Activated T-helper 2 cell treated with anti-CD3 and anti-CD28 coated beads, Interferon-gamma antibody, Interleukin-2, Interleukin-4, amounts not matched to agents 10 μg/mL and 5 μg/mL and 100 μg/mL, durations not matched to agents 14 hours and 24 hours and 36 hours (primary cell): Measurements from ENCODE around the gene AGAP1. TPM values are rescaled to one million over a fixed set of nuclear protein-coding genes. Genes with fewer than 3 reads are reported as not detected.

Source experiments
- DNase-seq: peaks from one replicate; pipeline ENCODE4 v3.0.0; 2021; ENCODE audit warnings: low spot score
- H3K27ac Mint-ChIP-seq: one replicate; pipeline ENCODE4 v1.8.0; 2021; ENCODE audit warnings: mixed read lengths
- H3K27me3 Mint-ChIP-seq: one replicate; pipeline ENCODE4 v1.8.0; 2021; ENCODE audit warnings: low read depth, mixed read lengths
- H3K36me3 Mint-ChIP-seq: one replicate; pipeline ENCODE4 v1.8.0; 2021; ENCODE audit warnings: low read depth, mixed read lengths
- H3K4me1 Mint-ChIP-seq: one replicate; pipeline ENCODE4 v1.8.0; 2021; ENCODE audit warnings: low read depth, mixed read lengths
- H3K4me3 Mint-ChIP-seq: one replicate; pipeline ENCODE4 v1.8.0; 2021; ENCODE audit warnings: low read depth, mild to moderate bottlenecking, moderate library complexity, mixed read lengths
- H3K9me3 Mint-ChIP-seq: one replicate; pipeline ENCODE4 v1.8.0; 2021; ENCODE audit warnings: mixed read lengths
- intact Hi-C: fragments of 100-400 bp; cut with micrococcal nuclease; formaldehyde crosslinking; loops from one replicate; pipeline ENCODE4 v1.15.1; 2023
- total RNA-seq: library from RNA; stranded (reverse); gene quantifications from 2 replicates; pipeline ENCODE4 v1.2.3, GENCODE V29; 2022

AGAP1 gene
- total RNA-seq, 1 donor from 2014 or later, result 1.8 TPM

DNA sequence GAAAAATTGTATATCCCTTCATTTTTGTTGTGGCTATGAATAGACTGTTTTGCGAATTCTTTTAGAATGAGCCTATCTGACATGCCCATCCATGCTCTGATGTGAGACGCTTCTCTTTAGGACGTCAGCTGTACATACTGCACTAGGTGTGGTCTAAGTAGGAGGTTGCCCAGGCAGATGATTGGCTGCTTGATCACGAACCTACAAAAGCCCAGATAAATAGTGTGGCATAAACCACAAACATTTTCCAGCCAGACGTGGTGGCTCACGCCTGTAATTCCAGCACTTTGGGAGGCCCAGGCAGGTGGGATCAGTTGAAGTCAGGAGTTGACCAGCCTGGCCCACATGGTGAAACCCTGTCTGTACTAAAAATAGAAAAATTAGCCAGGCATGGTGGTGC lies 251.8 kb downstream of the AGAP1 start:
- H3K27me3 Mint-ChIP-seq, result peaks cover 2% of the 10 kb centered on the region
- H3K27ac Mint-ChIP-seq, result no peak overlapping the region
- H3K36me3 Mint-ChIP-seq, result no peaks in the 10 kb centered on the region
- H3K4me1 Mint-ChIP-seq, result no peaks in the 10 kb centered on the region
- DNase-seq, result no peak
- intact Hi-C loops, result loop anchor here (5.0 kb wide), 1 partner anchor 608 kb away; no protein-coding TSS in a partner anchor
- no peaks in the 10 kb centered on the region for H3K9me3 Mint-ChIP-seq
- no peak overlapping the region for H3K4me3 Mint-ChIP-seq

DNA sequence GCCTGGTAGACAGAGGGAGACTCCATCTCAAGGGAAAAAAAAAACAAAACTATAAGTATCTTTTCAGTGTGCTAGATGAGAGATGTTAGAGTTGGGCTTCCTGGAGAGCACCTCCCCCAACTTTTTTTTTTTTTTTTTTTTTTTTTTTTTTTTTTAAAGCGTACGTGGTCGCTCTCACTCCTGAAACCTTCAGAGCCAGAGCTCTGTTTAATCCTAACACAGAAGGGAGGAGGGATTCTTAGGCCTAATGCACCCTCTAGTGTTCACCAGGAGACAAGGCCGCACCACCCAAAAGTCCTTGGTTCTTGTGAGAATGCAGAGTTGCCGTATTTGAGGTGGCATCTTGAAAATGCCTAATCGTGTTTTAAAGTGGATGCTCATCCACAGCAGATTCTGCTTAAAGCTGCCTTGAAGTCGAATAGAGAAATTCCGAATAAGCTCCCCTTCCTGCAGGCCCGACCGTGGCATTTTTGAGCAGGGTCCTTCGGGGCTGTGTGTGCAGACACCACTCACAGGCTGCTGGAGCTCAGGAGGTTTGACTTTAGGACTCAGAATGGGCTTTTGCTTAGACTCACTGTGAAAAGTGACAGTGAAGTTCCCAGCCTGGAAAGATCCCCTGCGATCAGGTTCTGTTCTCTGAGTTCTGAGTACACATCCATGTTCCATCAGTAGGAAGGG lies 252.6 kb downstream of the AGAP1 start:
- Mint-ChIP-seq H3K36me3 (no peaks in the 10 kb centered on the region), H3K4me1 (no peaks in the 10 kb centered on the region), H3K4me3 (no peak overlapping the region), H3K27me3 (peaks cover 2% of the 10 kb centered on the region), H3K27ac (no peak overlapping the region), H3K9me3 (no peaks in the 10 kb centered on the region)
- DNase-seq, result peak; percentile 22
- intact Hi-C loops, result loop anchor here (1.0 to 5.0 kb wide), 2 partner anchors 151 to 609 kb away; no protein-coding TSS in a partner anchor

DNA sequence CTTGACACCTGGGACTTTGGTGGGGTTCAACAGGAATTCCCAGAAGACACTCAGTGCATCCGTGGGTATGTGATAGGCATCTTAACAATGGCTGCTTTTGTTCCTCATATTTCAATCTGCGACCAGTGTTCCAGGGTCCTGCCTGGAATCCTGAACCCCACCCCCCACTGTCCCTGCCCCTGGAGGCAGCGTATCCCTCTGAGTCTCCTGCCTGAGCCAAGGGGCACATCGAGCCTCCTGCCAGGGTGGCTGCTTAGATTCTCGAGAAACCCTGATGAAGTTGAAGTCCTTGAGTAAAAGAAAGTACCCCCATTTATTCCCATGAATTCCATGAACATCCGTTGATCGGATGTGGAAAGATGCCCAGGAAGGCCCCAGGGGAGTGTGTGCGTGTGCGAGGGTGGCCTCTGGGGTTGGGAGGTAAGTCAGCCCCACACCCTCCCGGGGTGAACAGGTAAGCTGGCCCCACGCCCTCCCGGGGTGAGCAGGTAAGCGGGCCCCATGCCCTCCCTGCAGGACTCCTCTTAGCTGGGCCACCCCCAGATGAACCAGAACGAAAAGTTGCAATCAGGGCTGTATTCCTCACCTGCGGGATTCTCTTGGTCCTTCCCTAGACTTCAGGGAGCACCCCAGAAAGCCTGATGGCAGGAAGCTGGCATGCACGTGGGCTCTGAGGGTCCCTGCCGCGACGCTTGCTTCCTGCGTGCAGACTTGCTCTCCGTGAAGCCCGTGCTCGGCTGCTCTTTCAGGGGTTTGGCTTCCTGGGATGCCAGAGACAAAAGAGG lies 253.3 kb downstream of the AGAP1 start:
- Mint-ChIP-seq H3K36me3 (no peaks in the 10 kb centered on the region), H3K4me1 (no peaks in the 10 kb centered on the region), H3K27me3 (peaks cover 2% of the 10 kb centered on the region), H3K4me3 (no peak overlapping the region), H3K9me3 (no peaks in the 10 kb centered on the region), H3K27ac (no peak overlapping the region)
- no peak for DNase-seq
- intact Hi-C loops, result loop anchor here (5.0 kb wide), 1 partner anchor 610 kb away; no protein-coding TSS in a partner anchor

DNA sequence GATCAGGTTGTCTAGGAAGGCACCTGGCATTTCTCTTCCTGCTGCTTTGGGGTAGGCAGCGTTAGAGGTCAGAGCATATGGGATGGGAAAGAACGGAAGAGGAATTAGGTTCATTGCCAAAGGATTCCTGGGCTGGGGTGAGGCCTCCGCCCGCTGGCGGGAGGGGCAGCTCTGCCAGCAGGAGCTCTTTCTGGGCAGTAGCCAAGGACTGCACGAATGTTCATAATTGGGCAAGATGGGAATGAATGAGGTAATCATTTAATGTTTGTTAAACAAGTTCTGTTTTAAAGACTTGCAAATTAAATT lies 253.9 kb downstream of the AGAP1 start:
- intact Hi-C loops, result loop anchor here (5.0 kb wide), 1 partner anchor 610 kb away; no protein-coding TSS in a partner anchor
- H3K4me1 Mint-ChIP-seq, result no peaks in the 10 kb centered on the region
- H3K9me3 Mint-ChIP-seq, result no peaks in the 10 kb centered on the region
- H3K4me3 Mint-ChIP-seq, result no peak overlapping the region
- H3K27me3 Mint-ChIP-seq, result peaks cover 2% of the 10 kb centered on the region
- no peak for DNase-seq
- no peak overlapping the region for H3K27ac Mint-ChIP-seq
- no peaks in the 10 kb centered on the region for H3K36me3 Mint-ChIP-seq

DNA sequence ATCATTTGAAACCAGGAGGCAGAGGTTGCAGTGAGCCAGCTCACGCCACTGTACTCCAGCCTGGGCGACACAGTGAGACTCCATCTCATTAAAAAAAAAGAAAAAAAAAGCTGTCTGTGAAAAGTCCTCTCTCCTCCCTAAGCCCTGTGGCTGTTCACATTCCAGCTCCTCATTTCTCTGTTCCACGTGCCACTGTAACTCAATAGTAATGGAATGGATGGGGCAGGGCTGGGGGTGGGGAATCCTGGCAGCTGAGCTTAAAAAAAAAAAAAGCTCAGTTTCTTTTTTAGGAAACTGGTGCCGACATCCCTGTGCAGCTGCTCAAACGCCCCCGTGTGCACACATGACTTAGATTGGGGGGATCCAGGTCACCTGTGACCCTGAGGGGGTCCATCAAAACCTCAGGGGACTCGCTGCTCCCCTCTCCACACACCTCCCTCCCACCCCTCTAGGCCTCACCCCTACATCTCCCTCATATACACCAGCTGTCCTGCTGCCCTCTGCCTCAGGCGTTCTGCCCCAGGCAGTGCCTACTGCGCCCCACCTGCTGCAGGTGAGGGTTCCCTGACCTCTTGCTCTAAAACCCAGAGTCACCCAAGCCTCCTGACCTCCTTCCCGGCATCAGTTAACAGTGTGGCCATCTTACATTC lies 255.4 kb downstream of the AGAP1 start:
- Mint-ChIP-seq H3K4me3 (no peak overlapping the region), H3K27me3 (peaks cover 2% of the 10 kb centered on the region), H3K9me3 (no peaks in the 10 kb centered on the region), H3K27ac (no peak overlapping the region), H3K4me1 (no peaks in the 10 kb centered on the region), H3K36me3 (no peaks in the 10 kb centered on the region)
- intact Hi-C loops, result loop anchor here (5.0 kb wide), 1 partner anchor 612 kb away; no protein-coding TSS in a partner anchor
- DNase-seq, result no peak

DNA sequence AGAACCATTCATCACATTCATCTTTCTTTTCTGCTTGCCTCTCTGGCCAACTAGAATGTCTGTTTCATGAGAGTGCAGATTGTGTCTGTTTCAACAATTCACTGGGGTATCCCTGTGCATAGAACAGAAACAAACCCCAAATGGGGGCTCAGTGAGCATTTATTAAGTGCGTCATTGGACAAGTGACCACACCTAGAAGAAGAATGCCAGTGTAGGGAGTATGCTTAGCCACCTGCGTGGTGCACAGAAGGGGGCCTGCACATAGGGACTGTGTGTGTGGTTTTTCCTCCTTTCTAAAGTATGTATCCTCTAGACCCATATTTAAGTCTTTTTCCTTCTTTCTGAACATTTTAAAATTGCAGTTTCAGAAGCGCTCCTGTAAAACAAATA lies 255.9 kb downstream of the AGAP1 start:
- intact Hi-C loops, result loop anchor here (5.0 kb wide), 1 partner anchor 612 kb away; no protein-coding TSS in a partner anchor
- DNase-seq, result no peak
- Mint-ChIP-seq H3K4me1 (no peaks in the 10 kb centered on the region), H3K9me3 (no peaks in the 10 kb centered on the region), H3K36me3 (no peaks in the 10 kb centered on the region), H3K4me3 (no peak overlapping the region), H3K27me3 (peaks cover 2% of the 10 kb centered on the region), H3K27ac (no peak overlapping the region)

DNA sequence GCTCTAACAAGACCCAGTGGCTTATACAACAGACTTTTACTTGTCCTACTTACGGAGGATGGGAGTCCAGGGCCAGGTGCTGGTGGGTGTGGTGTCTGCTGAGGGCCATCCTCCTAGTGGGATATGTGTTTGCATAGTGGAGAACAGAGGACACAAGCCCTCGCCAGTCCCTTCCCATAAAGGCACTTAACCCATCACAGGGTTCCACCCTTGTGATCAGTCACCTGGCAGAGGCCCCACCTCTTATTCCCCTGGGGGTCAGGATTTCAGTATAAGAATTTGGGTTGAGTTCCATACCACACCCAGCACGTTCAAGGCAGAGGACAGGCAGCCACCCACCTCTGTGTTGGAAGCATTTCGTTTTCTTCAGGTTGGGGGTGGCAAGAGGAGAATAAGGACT lies 259.0 kb downstream of the AGAP1 start:
- Mint-ChIP-seq H3K9me3 (no peaks in the 10 kb centered on the region), H3K4me3 (no peak overlapping the region), H3K27me3 (peaks cover 2% of the 10 kb centered on the region), H3K27ac (no peak overlapping the region), H3K36me3 (no peaks in the 10 kb centered on the region), H3K4me1 (no peaks in the 10 kb centered on the region)
- DNase-seq, result no peak
- intact Hi-C loops, result no loop called here

DNA sequence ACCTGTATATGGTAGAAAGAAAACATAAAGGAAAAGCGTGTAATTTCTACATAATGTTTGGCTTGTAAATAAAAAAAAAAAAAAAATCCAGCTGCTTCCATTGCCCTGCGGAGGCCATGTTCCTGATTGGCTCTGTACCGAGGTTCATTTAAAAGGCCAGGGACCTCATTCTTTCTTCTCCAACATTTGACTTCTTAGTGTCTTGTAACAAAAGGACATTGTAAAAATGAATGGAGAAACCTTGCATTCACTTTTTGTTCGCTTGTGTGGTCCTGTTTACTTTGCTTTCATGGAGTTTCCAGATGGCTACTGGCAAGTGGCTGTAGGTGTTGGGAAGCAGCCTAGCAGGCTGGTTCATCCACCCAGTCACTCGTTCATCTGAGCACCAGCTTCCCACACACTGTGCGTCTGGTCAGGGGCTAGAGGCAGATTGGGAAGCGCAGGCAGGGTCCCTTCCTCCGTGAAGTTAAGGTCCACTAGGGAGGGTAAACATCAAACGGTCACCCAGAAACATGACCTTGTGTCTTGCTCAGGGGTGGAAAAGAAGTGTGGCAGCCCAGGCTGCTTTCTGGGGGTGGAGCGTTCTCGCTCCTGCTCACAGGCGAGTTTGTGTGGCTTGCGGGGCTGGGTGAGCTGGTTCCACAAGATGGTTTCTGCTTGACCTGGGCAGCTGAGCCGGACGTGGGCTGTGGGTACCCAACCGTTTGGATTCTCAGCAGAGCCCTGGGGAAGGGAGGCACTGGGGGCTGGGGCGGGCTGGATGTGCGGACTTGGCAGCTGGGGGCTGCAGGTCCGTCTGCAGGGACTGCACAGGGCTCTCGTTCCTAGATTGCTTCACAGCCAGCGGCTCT lies 260.7 kb downstream of the AGAP1 start:
- no peaks in the 10 kb centered on the region for H3K9me3 Mint-ChIP-seq
- H3K4me3 Mint-ChIP-seq, result no peak overlapping the region
- no peaks in the 10 kb centered on the region for H3K36me3 Mint-ChIP-seq
- H3K27me3 Mint-ChIP-seq, result peaks cover under 1% of the 10 kb centered on the region
- intact Hi-C loops, result no loop called here
- no peak overlapping the region for H3K27ac Mint-ChIP-seq
- no peak for DNase-seq
- H3K4me1 Mint-ChIP-seq, result no peaks in the 10 kb centered on the region

DNA sequence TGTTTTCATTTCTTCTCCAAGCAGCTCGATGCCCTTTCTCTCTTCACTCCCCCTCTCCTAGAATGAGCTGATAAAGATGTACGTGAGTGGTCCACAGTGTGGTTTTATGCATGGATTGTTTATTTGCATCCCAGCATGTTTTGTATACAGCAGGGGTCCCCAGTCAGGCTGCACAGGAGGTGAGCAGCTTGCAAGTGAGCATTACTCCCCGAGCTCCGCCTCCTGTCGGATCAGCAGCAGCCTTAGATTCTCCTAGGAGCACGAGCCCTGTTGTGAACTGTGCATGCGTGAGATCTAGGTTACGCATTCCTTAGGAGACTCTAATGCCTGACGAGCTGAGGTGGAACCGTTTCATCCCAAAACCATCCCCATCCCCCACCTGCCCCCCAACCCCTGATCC lies 262.6 kb downstream of the AGAP1 start:
- H3K4me1 Mint-ChIP-seq, result no peaks in the 10 kb centered on the region
- H3K9me3 Mint-ChIP-seq, result no peaks in the 10 kb centered on the region
- no peak overlapping the region for H3K4me3 Mint-ChIP-seq
- H3K27ac Mint-ChIP-seq, result no peak overlapping the region
- H3K36me3 Mint-ChIP-seq, result no peaks in the 10 kb centered on the region
- no peak for DNase-seq
- intact Hi-C loops, result no loop called here
- no peaks in the 10 kb centered on the region for H3K27me3 Mint-ChIP-seq

DNA sequence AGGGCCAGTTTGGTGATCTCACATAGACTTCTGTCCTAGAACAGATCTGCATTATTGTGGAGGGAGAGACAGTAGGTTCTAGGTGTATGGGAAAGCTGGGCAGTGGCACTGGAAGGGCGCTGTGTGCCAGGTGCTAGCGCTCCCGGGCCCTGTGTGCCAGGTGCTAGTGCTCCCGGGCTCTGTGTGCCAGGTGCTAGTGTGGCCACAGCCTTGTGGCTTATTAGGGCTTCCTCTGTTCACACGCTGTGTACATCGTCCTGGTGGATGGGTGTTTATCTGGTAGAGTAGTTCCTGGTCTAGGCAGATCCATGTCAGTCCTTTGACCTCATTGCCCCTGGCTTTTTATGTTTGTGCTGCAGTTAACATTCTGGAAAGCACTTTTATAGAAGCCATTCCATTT lies 263.4 kb downstream of the AGAP1 start:
- H3K27me3 Mint-ChIP-seq, result no peaks in the 10 kb centered on the region
- H3K4me3 Mint-ChIP-seq, result no peak overlapping the region
- no peak overlapping the region for H3K27ac Mint-ChIP-seq
- H3K4me1 Mint-ChIP-seq, result no peaks in the 10 kb centered on the region
- no peak for DNase-seq
- no peaks in the 10 kb centered on the region for H3K9me3 Mint-ChIP-seq
- intact Hi-C loops, result no loop called here
- no peaks in the 10 kb centered on the region for H3K36me3 Mint-ChIP-seq

DNA sequence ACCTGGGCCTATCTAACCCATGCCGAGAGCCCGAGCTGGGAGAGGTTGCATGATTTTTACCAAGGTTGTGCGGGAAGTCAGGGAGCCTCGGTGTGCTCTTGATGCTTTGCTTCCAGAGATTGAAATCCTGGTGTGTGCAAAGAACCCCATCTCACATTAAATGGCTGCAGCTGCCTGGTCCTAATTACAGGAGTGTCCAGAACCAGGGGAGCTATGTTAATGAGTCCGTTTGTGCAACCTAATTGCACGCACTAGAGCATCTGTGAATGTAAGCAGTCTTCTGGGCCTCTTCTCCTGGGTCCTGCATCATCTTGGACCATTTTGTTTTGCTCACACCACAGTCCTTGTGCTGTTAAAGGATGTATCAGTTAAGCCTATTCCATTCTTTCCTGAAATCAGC lies 263.8 kb downstream of the AGAP1 start:
- Mint-ChIP-seq H3K27me3 (no peaks in the 10 kb centered on the region), H3K4me3 (no peak overlapping the region), H3K27ac (no peak overlapping the region), H3K36me3 (no peaks in the 10 kb centered on the region), H3K9me3 (no peaks in the 10 kb centered on the region), H3K4me1 (no peaks in the 10 kb centered on the region)
- intact Hi-C loops, result no loop called here
- DNase-seq, result no peak

DNA sequence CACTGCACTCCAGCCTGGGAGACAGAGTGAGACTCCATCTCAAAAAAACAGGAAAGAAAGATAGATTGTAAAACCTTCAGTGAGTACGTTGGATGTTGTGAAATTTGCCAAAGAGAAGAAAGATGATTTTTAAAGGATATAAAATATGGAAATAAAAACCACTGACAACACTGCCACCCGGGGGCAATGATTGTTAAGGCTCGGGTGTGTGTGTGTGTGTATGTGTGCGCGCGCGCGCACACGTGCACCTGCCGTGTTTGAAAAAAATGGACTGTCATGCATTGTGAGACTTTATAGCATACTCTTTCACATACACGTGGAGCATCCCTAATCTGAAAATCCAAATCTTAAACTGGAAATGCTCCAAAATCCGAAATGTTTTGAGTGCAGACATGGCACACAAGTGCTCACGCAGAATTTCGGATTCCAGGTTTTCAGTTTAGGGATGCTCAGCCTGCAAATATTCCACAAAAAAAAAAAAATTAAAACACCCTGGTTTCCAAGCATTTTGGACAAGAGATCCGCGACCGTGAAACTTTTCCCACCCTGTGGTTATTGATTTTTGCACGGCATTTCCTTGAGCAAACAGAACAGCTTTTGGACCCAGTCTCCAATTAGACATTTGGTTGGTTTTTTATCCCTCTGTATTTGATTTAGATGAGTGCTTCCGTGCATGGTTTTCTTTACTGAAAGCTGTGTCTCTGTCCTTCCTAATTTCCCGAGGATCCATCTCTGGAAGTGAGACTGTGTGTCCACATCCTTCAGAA lies 269.2 kb downstream of the AGAP1 start:
- Mint-ChIP-seq H3K27ac (no peak overlapping the region), H3K4me1 (no peaks in the 10 kb centered on the region), H3K36me3 (no peaks in the 10 kb centered on the region), H3K4me3 (no peak overlapping the region), H3K27me3 (no peaks in the 10 kb centered on the region), H3K9me3 (no peaks in the 10 kb centered on the region)
- DNase-seq, result no peak
- intact Hi-C loops, result no loop called here
